Erythroblast (primary cell): ENCODE results near the gene VCY.
"Not testable (repeated sequence)": the region's sequence is repeated elsewhere in the genome, so short reads cannot be mapped to it uniquely, and the experiment has no call there.

Experiments
- GATA1 ChIP-seq: IDR thresholded peaks from 2 replicates; pipeline ENCODE4 v1.6.1; 2011; ENCODE audit warnings: low read depth, mild to moderate bottlenecking, control low read depth, low read length, moderate library complexity
- POLR2A ChIP-seq: IDR thresholded peaks from 2 replicates; pipeline ENCODE4 v1.6.1; 2011; ENCODE audit warnings: mild to moderate bottlenecking, low read length

DNA sequence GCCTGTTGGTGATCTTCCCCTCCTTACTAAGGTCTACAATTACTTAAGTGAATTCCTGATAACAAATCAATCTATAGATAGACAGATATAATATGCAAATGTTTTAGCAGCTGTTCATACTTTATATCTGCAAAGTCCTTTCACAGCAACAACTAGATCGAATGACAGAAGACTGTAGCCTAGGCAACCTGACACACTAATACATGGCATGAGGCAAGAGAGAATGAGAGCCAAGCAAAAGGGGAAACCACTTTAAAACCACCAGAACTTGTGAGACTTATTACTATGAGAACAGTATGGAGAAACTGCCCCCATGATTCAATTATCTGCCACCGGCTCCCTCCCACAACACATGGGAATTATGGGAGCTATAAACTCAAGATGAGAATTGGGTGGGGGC lies 25.6 kb upstream of the VCY start:
- not testable (repeated sequence) for TF ChIP-seq POLR2A, GATA1
